ENCODE results near the gene ARFRP1. TPM values are rescaled to one million over a fixed set of nuclear protein-coding genes. Genes with fewer than 3 reads are reported as not detected.

ARFRP1 gene
- total and polyA plus RNA-seq, 8 donors, result 13.9 to 47.7 (median 22.8) TPM

GRCh38 chr20:63696628-63697356, 11.0 kb downstream of the ARFRP1 start, which contains the start of gene TNFRSF6B:
TNFRSF6B (plus strand) TSS chr20:63696652; CDS start chr20:63696768, 116 bp downstream.
- H3K36me3 ChIP-seq, result no peaks in the 10 kb centered on the region
- peak in 5 of 6 donors; percentile 11 to 78 (median 48) for DNase-seq
- WGBS, 2 donors, result 18 to 21% methylated on average over 42 to 52 of the region's 52 CpGs
- H3K4me3 ChIP-seq, result peak within 1 kb of the TSS in 1 of 4 donors; percentile 28
- no peaks in the 10 kb centered on the region for H3K9me3 ChIP-seq
- peaks cover 0 to 12% (median 0%) of the 10 kb centered on the region in 3 donors for H3K4me1 ChIP-seq
- ATAC-seq, result peak; percentile 2 to 27 (median 6)
- no peak for TF ChIP-seq CTCF (IDR thresholded peaks at IDR 0.05)
- no peaks in the 10 kb centered on the region for H3K27me3 ChIP-seq
- H3K27ac ChIP-seq, result no peak within 1 kb of the TSS
- intact Hi-C loops (cut with DNase I), result no loop called here
- no peak for FAIRE-seq

- peaks cover 0 to 12% (median 0%) of the 10 kb centered on the region in 3 donors for H3K4me1 ChIP-seq
- no peaks in the 10 kb centered on the region for H3K36me3 ChIP-seq
- no peak overlapping the region for H3K27ac ChIP-seq
- H3K9me3 ChIP-seq, result no peaks in the 10 kb centered on the region
- peak in 4 of 6 donors; percentile 19 to 82 (median 38) for DNase-seq
- H3K4me3 ChIP-seq, result peak overlapping the region in 1 of 4 donors; percentile 28
- no peak for FAIRE-seq
- intact Hi-C loops (cut with DNase I), result no loop called here
- WGBS, 2 donors, result 35 to 45% methylated on average over 5 to 6 of the region's 6 CpGs
- peak; percentile 9 to 38 (median 22) for ATAC-seq
- TF ChIP-seq CTCF (IDR thresholded peaks at IDR 0.05), result no peak
- H3K27me3 ChIP-seq, result no peaks in the 10 kb centered on the region
Observed at GRCh38 chr20:63696306-63696627, 11.5 kb downstream of the ARFRP1 start.

GRCh38 chr20:63695424-63696305, 12.1 kb downstream of the ARFRP1 start:
- no peak overlapping the region for H3K27ac ChIP-seq
- WGBS, 2 donors, result 79 to 82% methylated on average over 23 to 25 of the region's 25 CpGs
- no peaks in the 10 kb centered on the region for H3K27me3 ChIP-seq
- no peaks in the 10 kb centered on the region for H3K9me3 ChIP-seq
- H3K4me3 ChIP-seq, result no peak overlapping the region
- intact Hi-C loops (cut with DNase I), result no loop called here
- TF ChIP-seq CTCF (IDR thresholded peaks at IDR 0.05), result no peak
- FAIRE-seq (no peak), ATAC-seq (no peak), DNase-seq (peak in 4 of 6 donors; percentile 12 to 79 (median 35))
- peaks cover 0 to 12% (median 0%) of the 10 kb centered on the region in 3 donors for H3K4me1 ChIP-seq
- no peaks in the 10 kb centered on the region for H3K36me3 ChIP-seq

- FAIRE-seq (no peak), ATAC-seq (no peak), DNase-seq (peak in 2 of 6 donors; percentile 44 to 84)
- H3K4me1 ChIP-seq, result peaks cover 0 to 12% (median 0%) of the 10 kb centered on the region in 3 donors
- TF ChIP-seq CTCF (IDR thresholded peaks at IDR 0.05), result no peak
- H3K27me3 ChIP-seq, result no peaks in the 10 kb centered on the region
- intact Hi-C loops (cut with DNase I), result no loop called here
- no peak overlapping the region for H3K27ac ChIP-seq
- 93 to 94% methylated on average over 36 to 37 of the region's 37 CpGs for WGBS, 2 donors
- H3K9me3 ChIP-seq, result no peaks in the 10 kb centered on the region
- no peak overlapping the region for H3K4me3 ChIP-seq
- no peaks in the 10 kb centered on the region for H3K36me3 ChIP-seq
Observed at GRCh38 chr20:63694584-63695423, 13.0 kb downstream of the ARFRP1 start.

Measured in pancreas (tissue), 10 donors.